GM15510 (cell line): Measurements from ENCODE around the gene WNT9B.

Experiments
- POLR2A ChIP-seq: IDR thresholded peaks from 3 replicates; pipeline ENCODE4 v1.6.1; 2011; ENCODE audit warnings: borderline replicate concordance; ENCODE audit not compliant: insufficient read length; ENCODE audit errors: extremely low read depth

The WNT9B gene, protein sequence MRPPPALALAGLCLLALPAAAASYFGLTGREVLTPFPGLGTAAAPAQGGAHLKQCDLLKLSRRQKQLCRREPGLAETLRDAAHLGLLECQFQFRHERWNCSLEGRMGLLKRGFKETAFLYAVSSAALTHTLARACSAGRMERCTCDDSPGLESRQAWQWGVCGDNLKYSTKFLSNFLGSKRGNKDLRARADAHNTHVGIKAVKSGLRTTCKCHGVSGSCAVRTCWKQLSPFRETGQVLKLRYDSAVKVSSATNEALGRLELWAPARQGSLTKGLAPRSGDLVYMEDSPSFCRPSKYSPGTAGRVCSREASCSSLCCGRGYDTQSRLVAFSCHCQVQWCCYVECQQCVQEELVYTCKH

DNA sequence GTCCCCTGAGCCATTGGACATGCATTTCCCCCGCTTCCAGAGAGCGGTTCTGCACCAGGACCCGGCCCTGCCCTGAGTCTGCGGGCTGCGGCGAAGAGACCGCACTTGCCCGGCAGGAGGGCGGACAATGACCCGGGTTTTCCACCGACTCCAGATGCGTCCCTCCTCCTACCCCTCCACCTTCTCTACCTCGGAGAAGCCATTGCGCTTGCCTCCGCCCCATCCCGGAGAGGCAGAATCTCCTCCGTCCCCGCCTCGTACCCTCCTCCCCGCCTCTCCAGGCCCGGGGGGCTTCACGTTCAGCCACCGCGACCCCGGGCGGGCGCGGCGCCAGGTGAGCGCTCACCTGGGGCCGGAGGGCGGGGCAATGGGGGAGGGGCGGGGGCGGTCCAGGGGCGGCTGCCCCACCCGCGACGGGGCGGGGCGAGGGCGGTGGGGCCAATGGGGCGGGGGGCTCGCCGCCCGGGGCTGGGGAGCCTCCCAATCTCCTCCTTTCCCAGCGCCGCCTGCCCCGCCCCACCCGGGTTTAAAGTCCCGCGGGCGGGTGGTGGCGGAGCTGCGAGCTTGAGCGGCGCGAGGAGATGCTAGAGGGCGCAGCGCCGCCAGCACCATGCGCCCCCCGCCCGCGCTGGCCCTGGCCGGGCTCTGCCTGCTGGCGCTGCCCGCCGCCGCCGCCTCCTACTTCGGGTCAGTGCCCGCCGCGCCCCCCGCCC, at the start of gene WNT9B:
Gene WNT9B, plus strand, starts transcription at position 555 of the 713 bp plus-strand sequence. Its CDS starts 56 bp downstream, at position 611.
- no peak for TF ChIP-seq POLR2A

DNA sequence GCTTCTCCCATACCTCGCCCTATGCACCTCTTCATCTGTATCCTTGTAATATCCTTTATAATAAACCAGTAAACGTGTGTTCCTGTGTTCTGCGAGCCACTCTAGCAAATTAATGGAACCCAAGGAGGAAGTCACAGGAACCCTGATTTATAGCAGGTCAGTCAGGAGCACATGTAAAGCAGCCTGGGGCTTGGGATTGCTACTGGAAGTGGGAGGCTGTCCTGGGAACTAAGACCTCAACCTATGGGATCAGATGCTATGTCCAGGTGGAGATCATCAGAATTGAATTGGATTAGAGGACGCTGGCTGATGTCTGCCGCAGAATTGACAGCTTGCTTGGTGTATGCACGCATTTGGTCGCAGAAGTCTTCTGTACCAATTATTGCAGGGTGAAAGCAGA, 48.6 kb upstream of the WNT9B start:
- no peak for TF ChIP-seq POLR2A

DNA sequence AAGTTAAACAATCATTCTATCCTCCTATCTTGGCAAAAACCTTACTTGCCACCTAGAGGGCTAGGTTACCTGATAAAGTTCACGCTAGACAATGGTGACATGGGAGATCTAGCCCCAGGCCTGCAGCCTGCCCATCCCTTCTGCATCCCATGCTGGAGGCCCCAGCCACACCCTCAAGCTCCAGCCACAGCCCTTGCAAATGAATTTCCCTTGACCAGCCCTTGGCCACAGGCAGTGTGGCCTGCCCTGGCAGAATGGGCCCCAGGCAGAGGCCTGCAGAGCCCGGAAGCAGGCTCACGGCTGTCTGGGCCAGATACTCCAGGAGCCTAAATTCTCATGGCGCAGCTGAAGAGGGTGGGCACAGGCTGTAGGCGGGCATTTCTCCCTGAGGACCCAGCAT, 47.8 kb upstream of the WNT9B start:
- no peak for TF ChIP-seq POLR2A

DNA sequence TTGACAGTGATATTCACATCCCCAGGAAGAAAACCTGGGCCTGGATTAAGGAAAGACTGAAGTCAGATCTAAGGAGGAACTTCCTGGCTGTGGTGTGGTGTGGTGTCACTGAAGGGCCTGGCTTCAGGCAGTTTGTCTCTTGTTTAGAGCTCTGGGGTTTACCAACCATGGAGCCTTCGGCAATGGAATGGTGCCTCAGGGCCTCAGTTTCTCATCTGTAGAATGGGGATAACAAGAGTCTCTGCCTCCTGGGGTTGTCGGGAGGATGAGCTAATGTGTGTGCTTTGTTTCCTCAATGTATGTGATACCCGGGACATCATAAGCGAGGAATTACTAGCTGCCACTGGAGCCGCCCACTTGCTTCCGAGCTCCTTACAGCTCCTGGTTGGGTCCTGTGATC, 45.6 kb upstream of the WNT9B start:
- no peak for TF ChIP-seq POLR2A

DNA sequence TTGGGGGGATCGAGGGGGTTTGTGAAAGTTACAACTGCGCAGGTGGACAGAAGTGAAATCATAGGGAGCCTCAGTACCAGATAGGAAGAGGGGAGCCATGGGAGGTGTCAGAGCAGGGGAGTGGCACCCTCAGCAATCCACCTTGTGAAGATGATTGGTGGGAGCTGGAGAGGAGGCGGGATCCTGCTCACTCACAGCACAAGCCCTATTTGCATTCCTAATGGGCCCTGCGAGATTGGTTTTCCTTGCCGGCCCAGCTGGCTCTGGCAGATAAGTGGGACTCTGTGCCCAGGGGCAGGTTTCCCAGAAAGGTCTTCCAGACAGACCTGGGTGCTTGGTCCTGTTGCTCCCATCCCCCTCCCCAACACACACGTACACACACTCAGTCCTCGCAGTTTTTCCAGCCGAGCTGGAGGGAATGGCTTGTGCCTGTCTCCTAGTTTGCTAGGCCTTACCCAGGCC, 42.2 kb upstream of the WNT9B start:
- TF ChIP-seq POLR2A: no peak

DNA sequence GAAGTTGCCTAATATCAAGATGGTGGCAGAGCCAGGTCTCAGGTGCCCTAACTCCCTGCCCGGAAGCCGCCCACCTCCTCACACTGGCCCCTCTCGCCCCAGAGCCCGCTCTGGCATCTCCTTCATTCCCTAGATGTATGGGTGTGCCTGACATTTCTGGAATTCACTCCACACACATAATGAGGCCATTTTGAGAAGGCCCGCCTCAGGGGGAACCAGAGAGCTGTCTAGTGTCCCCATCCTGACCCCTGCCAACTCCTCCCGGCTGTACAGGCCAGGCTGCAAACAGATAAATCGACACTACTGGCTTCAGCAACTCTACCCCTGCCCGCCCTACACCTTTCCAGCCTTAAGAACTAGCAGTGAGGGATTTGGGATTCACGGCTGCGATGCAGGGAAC, 40.5 kb upstream of the WNT9B start:
- no peak for TF ChIP-seq POLR2A

DNA sequence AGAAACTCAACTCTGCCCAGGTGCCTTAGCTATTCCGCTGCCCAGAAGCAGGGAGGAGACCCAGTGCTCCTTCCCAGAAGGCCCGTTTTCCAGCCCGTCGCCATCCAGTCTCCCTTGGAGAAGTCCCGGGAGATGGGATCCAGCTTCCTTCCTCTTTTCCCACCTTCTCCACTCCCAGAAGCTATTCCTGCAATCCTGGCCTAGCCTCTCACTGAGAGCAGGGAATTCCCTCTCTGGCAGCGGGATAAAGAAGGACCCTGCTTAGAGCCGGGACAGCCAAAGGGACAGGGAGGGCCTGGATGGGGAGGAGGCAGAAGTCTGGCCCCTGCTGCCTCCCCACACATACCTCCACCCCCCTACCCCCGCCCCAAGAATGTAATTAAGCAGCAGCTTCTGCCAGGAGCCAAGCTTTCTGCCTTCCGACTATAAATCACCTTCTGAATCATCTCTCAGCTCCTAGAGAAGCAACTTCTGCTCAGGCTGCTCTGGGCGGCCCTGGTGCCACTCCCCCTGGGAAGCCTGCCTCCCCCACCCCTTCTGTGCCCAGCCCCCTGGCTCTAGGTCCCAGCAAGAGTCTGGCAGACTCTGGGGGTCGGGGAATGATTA, 39.3 kb upstream of the WNT9B start:
- TF ChIP-seq POLR2A: no peak

DNA sequence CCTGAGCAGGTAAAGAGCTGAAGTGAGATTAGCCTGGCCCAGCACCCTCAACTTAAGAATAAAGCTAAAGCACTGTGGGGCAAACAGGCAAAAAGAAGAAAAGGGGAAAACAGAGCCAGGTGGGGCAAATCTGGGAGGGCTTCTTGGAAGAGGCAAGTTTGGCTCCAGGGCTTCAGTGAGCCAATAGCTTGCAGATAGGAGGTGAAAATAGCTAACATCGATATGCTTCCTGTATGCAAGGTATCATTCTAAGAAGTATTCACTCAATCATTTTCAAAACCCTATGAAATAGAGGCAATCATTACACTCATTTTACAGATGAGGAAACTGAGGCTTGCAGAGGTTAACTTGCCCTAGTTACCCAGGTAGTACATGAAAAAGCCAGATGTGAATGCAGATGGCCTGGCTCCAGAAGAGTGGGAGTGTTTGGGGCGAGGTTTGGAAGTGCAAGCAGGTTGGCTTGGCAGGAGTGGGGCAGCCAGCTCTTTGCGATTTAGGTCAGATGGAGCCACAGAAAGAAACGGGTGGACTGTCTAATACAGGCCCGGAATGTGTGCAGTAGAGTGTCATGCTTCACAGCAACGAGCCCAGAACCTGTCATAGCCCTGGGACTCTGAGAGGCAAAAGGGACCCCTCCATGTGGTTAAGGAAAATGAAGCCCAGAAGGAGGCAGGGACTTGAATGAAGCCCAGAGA, 38.6 kb upstream of the WNT9B start:
- TF ChIP-seq POLR2A: no peak

DNA sequence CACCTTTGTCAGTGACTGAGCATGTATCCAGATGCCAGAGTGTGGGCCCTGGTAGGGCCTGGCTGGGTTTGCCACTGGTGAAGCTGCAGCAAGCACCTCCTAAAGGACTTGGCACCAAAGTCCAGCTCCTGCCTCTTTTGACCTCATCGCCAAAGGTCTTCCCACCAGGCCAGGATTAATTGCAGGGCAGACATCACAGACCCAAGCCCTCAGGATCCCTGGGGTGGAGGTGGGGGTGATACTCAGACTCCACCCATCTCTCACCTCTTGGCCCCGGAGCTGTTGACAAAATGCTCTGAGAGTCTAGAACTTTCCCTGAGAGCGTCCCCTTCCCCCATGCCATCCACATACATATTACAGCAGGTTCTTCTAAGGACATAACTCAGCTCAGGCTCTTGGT, 37.5 kb upstream of the WNT9B start:
- TF ChIP-seq POLR2A: no peak

DNA sequence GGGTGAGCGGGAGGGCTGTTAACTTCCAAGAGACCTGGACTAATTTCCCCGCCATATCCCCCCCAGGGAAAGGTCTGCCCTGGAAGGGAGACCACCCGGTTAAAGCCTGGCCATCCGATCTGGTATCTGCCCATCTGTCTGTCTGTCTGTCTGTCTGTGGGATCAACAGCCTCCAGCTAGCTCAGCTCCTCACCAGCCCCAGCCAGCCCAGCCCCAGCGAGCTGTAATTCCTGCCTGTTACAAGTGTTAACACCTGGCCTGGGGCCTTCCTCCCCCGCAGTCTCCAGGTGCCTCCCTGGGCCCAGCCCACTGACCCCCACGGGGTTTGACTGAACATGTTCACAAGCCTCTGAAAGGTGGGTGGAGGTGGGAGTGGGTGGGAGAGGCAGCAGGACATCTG, 36.9 kb upstream of the WNT9B start:
- TF ChIP-seq POLR2A: no peak

DNA sequence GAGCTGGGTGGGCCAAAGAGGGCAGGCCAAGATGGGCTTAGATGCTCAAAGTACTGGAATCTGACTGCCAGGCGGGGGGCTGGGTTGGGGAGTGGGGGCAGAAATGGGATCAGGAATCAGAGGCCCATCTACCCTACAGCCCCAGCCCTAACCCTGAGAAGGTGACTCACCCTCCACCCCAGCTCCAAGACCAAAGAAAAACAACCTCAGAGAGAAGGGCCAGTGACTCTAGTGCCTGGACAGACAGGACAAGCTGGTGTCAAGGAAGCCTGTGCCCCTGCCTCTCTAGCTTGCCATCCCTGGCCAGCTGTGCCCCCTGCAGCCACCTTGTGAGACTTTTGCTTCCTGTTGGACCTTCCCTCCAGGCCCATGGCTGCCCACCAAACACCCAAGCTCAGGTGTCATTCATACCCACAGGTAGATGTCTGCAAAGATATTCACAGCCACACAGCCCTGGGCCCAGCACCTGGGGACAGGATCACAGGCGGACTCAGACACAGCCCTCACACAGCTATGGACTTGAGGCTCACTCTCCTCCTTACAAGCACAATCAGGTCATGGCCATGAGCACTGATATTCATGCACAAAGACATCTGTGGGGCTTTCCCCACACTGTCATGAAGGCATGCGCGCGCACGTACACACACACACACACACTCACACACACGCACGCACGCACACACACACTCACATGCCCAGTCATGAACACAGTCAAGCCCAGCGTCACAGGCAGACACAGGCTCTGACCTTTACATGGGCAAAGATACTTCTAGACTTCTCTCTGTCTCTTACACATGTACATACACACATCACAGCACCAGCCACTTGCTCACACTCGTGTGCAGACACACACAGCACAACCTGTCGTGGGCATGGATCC, 35.7 kb upstream of the WNT9B start:
- no peak for TF ChIP-seq POLR2A

DNA sequence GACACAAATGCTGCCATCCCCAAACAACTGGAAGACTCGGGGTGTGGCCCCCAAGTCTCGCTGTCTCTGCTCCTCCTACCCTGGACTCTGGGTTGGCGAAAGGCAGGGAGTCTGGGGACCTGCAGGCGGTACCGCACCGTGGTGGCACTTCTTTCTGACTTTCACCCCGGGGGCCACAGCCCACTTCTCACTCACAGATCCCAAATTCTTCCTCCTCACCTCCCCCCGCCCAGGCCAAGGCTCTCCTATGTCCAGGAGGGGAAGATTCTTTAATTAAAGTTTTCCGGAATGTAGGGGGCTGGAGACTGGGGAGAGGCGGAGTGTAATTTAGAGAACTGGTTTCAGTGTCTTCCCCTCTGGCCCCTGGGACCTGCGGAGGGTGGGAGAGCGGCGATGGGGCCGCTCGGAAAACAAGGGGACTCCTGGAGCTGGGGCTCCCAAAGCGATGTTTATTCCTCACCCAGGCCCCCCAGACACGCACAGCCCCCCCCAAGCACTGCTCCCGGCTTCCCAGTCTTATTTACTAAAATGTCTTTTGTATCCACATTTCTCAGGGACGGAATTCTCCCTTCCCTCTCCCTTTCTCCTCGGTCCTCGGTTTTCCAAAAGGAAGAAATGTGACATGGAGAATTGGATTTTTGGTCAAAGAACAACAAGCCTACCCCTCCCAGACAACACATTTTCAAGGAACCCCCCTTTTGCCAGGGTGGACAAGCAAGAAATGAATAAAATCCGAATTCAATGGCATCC, 34.1 kb upstream of the WNT9B start:
- TF ChIP-seq POLR2A: no peak

DNA sequence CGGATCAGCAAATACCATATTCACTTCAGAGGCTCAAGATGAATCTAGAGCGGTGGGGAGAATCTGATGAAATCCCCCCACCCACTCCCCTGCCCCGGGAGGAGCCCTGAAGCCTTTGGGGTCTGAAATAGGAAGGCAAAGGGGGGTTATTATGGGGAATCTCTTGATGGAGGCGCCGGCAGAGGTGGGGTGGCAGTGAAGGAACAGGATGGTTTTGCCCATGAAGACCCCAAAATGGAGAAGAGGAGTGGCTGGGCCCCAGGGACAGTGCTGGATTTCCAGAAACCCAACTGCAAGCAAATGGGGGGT, 33.5 kb upstream of the WNT9B start:
- no peak for TF ChIP-seq POLR2A
